Uterus (tissue), 2 donors: ENCODE measurements around the gene CAMTA1.

Experiments used
- POLR2A ChIP-seq, 2 donors: fragments of 450-650 bp; IDR thresholded peaks; one replicate each; pipeline ENCODE4 v1.6.1; 2016; ENCODE audit warnings: antibody characterized with exemption in 2 of 2, mild to moderate bottlenecking in 1 of 2, moderate library complexity in 1 of 2
- TF ChIP-seq, protein P1 (sequence below), 4 experiments: fragments of 200-600 bp in 2 of 4; fragments of 450-650 bp in 2 of 4; sonication (generic) in 2 of 4; IDR thresholded peaks; one replicate each; pipeline ENCODE4 v1.5.1; 2016 to 2019; ENCODE audit warnings: antibody characterized with exemption in 4 of 4, mild to moderate bottlenecking in 2 of 4, moderate library complexity in 1 of 4

- TF ChIP-seq, protein P1, sequence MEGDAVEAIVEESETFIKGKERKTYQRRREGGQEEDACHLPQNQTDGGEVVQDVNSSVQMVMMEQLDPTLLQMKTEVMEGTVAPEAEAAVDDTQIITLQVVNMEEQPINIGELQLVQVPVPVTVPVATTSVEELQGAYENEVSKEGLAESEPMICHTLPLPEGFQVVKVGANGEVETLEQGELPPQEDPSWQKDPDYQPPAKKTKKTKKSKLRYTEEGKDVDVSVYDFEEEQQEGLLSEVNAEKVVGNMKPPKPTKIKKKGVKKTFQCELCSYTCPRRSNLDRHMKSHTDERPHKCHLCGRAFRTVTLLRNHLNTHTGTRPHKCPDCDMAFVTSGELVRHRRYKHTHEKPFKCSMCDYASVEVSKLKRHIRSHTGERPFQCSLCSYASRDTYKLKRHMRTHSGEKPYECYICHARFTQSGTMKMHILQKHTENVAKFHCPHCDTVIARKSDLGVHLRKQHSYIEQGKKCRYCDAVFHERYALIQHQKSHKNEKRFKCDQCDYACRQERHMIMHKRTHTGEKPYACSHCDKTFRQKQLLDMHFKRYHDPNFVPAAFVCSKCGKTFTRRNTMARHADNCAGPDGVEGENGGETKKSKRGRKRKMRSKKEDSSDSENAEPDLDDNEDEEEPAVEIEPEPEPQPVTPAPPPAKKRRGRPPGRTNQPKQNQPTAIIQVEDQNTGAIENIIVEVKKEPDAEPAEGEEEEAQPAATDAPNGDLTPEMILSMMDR (IDR thresholded peaks at IDR 0.05) = no peak
- no peak for TF ChIP-seq POLR2A (IDR thresholded peaks at IDR 0.05)
Observed at GRCh38 chr1:7675431-7676273, 890.4 kb downstream of the CAMTA1 start.
